GM12873 (cell line): ENCODE data around the gene SLC10A7.

Experiments
- TF ChIP-seq, protein P1 (sequence below): IDR thresholded peaks from 2 replicates; pipeline ENCODE4 v1.5.1; 2012; ENCODE audit warnings: low read depth, mild to moderate bottlenecking, moderate library complexity, low read length, control low read depth; ENCODE audit not compliant: insufficient read depth; ENCODE audit errors: missing control alignments

SLC10A7 gene

DNA sequence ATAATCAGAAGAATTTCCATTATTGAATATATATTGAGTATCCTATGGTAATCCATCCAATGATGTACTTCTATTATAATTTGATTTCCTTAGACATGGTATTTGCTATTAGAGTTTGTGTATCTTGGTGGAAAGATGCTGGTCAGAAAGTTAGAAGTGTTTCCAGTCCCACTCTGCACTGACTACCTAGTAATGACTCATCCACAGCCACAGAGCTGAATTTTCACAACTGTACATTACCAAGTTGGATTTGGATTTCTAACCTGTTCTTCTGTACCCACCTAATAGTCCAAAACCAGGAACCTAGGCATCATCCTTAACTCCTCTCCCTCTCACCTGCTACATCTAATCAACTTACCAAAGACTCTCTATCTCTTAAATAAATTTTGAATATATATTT is 162.0 kb downstream of the SLC10A7 start:
- TF ChIP-seq, protein P1, sequence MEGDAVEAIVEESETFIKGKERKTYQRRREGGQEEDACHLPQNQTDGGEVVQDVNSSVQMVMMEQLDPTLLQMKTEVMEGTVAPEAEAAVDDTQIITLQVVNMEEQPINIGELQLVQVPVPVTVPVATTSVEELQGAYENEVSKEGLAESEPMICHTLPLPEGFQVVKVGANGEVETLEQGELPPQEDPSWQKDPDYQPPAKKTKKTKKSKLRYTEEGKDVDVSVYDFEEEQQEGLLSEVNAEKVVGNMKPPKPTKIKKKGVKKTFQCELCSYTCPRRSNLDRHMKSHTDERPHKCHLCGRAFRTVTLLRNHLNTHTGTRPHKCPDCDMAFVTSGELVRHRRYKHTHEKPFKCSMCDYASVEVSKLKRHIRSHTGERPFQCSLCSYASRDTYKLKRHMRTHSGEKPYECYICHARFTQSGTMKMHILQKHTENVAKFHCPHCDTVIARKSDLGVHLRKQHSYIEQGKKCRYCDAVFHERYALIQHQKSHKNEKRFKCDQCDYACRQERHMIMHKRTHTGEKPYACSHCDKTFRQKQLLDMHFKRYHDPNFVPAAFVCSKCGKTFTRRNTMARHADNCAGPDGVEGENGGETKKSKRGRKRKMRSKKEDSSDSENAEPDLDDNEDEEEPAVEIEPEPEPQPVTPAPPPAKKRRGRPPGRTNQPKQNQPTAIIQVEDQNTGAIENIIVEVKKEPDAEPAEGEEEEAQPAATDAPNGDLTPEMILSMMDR, result no peak

DNA sequence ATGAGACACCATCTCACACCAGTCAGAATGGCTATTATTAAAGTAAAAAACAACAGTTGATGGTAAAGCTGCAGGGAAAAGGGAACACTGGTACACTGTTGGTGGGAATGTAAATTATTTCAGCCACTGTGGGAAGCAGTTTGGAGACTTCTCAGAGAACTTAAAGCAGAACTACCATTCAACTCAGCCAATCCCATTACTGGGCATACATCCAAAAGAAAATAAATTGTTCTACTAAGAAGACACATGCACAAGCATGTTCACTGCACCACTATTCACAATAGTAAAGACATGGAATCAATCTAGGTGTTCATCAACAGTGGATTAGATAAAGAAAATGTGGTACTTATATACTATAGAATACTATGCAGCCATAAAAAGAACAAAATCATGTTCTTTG is 172.4 kb downstream of the SLC10A7 start:
- TF ChIP-seq, protein P1, result no peak

DNA sequence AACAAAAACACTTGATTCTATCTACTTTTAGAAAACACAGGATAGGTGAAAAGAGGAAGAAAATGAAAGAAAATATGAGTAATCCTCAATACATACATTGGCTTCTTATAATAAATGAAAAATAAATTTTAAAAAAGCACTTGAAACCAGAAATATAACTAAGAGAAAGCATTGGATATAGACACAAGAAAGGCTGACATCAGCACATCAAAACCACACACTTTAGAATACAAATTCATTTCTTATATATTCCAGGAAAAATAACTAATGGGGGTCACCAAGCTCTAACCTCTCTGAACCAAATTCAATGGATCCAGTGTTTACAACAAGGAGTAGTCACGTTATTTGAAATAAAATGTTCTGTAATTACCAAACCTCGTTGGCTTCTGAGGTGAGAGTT is 173.9 kb downstream of the SLC10A7 start:
- TF ChIP-seq, protein P1, result no peak

DNA sequence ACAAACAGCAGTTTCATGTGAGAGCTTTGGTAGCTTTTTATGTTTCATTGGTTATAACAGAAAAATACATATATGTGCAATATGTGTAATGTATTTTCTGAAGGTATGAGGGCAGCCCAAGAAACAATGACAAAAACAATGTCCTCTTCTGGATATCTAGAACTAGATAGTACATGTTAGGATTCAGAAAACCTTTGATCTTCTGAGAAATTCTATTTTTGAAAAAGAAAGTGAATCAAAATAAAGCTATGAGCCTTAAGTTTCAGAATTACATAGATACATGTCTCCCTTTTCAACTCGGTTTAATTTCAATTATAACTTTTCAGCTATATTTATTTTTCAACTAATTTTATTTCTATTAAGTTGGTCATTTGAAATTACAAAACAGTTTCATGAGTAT is 175.5 kb downstream of the SLC10A7 start:
- TF ChIP-seq, protein P1, result no peak

DNA sequence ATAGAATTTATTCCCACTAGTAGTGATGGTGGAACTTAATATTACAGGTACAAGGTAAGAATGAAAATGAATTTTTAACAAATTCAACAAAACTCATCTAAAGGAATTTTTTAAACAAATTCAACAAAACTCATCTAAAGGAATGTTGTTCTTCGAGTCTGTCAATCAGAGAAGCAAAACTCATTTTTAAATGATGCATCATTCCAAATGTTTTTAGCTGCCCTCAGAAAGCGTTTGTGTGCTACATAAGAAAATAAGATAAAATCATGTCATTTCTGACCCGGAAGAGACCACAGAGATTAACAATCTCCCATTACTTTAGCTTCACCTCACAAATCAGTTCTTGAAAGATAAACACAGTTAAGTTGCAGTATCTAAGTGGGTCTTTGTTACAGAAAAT is 178.0 kb downstream of the SLC10A7 start:
- TF ChIP-seq, protein P1, result no peak

DNA sequence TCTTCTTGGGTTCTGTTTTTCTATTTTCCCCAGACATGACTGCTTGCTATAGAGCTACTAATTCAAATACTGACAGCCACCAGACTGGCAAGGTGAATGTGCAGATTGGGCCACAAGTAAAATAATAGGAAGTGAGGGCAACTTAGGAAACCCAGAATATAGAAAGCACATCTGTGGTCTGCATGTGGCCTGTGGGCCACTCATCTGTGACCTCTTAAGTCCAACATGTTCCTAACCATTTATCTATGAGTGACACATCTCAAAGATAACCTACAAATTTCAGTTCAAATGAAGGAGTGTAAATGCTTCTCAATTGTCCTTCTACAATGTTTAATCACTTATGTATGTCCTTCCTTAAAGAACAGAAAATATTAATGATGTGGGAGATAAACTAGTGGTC is 178.5 kb downstream of the SLC10A7 start:
- TF ChIP-seq, protein P1, result no peak

DNA sequence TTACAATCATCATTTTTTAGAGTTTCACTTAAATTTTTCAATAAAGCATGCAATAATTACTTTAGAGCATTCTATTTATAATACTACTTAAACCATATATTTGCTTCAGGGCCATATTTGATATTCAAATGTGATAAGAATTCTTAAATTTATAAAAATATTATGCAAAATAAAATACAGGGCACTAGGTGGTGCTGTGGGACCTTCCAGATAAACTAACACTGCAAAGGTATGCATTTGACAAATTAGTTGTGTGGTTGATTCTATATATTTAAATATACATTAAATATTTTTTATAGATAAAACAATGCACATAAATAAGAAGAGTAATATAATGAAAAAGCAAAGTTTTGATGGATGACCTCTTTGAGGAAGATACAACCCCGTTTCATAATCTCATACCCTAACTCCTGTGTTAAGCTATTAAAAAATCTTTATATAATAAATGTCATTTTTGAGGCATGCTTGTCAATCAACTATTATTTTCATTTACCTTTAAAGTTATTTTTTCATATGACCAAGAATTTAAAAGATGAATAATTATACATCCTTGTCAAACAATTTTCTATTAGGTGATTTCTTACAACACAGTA is 179.0 kb downstream of the SLC10A7 start:
- TF ChIP-seq, protein P1, result peak; percentile 25
